Measurements from ENCODE around the gene AFF3.

AFF3 gene

GRCh38 chr2:99982744-99983143, 159.6 kb downstream of the AFF3 start:
- TF ChIP-seq CREB1 (IDR thresholded peaks at IDR 0.05; ENCODE audit: low read depth): no peak
- no peak for TF ChIP-seq RAD21 (IDR thresholded peaks at IDR 0.05; ENCODE audit: low read depth)
- no peak for TF ChIP-seq REST (IDR thresholded peaks at IDR 0.05; ENCODE audit: low read depth)
- no peak for TF ChIP-seq ZBTB7A (IDR thresholded peaks at IDR 0.05; ENCODE audit: low read depth)

- TF ChIP-seq TCF12 (IDR thresholded peaks at IDR 0.05; ENCODE audit: low read depth): no peak
- no peak for TF ChIP-seq EP300 (IDR thresholded peaks at IDR 0.05; ENCODE audit: borderline replicate concordance)
- no peak for TF ChIP-seq CEBPB (IDR thresholded peaks at IDR 0.05)
- no peak for TF ChIP-seq YY1 (IDR thresholded peaks at IDR 0.05; ENCODE audit: low read depth)
- TF ChIP-seq EGR1 (IDR thresholded peaks at IDR 0.05): no peak
These were observed 160.6 kb downstream of the AFF3 start for GRCh38 chr2:99981840-99982239.

- TF ChIP-seq ZBTB7A (IDR thresholded peaks at IDR 0.05; ENCODE audit: low read depth) (no peak), TAF1 (IDR thresholded peaks at IDR 0.05; ENCODE audit: low read depth) (no peak), REST (IDR thresholded peaks at IDR 0.05; ENCODE audit: low read depth) (no peak), TCF12 (IDR thresholded peaks at IDR 0.05; ENCODE audit: low read depth) (no peak), TEAD4 (IDR thresholded peaks at IDR 0.05) (no peak), CEBPB (IDR thresholded peaks at IDR 0.05) (no peak), NFIC (IDR thresholded peaks at IDR 0.05) (no peak), CREB1 (IDR thresholded peaks at IDR 0.05; ENCODE audit: low read depth) (no peak), MAX (IDR thresholded peaks at IDR 0.05) (no peak), FOXM1 (IDR thresholded peaks at IDR 0.05; ENCODE audit: borderline replicate concordance, low read depth) (no peak), EP300 (IDR thresholded peaks at IDR 0.05; ENCODE audit: borderline replicate concordance) (no peak), USF1 (IDR thresholded peaks at IDR 0.05) (no peak), YY1 (IDR thresholded peaks at IDR 0.05; ENCODE audit: low read depth) (no peak), EGR1 (IDR thresholded peaks at IDR 0.05) (no peak)
These were observed 162.2 kb downstream of the AFF3 start for GRCh38 chr2:99980176-99980575.

- TF ChIP-seq MAX (IDR thresholded peaks at IDR 0.05) (no peak), TCF12 (IDR thresholded peaks at IDR 0.05; ENCODE audit: low read depth) (no peak), USF1 (IDR thresholded peaks at IDR 0.05) (no peak), CREB1 (IDR thresholded peaks at IDR 0.05; ENCODE audit: low read depth) (no peak), EP300 (IDR thresholded peaks at IDR 0.05; ENCODE audit: borderline replicate concordance) (no peak), TAF1 (IDR thresholded peaks at IDR 0.05; ENCODE audit: low read depth) (no peak), YY1 (IDR thresholded peaks at IDR 0.05; ENCODE audit: low read depth) (no peak), CEBPB (IDR thresholded peaks at IDR 0.05) (no peak)
These were observed 164.4 kb downstream of the AFF3 start for GRCh38 chr2:99977966-99978365.

GRCh38 chr2:99975386-99975785, 167.0 kb downstream of the AFF3 start:
- TF ChIP-seq TCF12 (IDR thresholded peaks at IDR 0.05; ENCODE audit: low read depth): no peak
- TF ChIP-seq RAD21 (IDR thresholded peaks at IDR 0.05; ENCODE audit: low read depth): no peak
- TF ChIP-seq TAF1 (IDR thresholded peaks at IDR 0.05; ENCODE audit: low read depth): no peak
- TF ChIP-seq CEBPB (IDR thresholded peaks at IDR 0.05): no peak
- TF ChIP-seq NFIC (IDR thresholded peaks at IDR 0.05): no peak
- no peak for TF ChIP-seq MAX (IDR thresholded peaks at IDR 0.05)
- TF ChIP-seq USF1 (IDR thresholded peaks at IDR 0.05): no peak
- no peak for TF ChIP-seq EP300 (IDR thresholded peaks at IDR 0.05; ENCODE audit: borderline replicate concordance)

GRCh38 chr2:99974682-99975375, 167.6 kb downstream of the AFF3 start:
- TF ChIP-seq MAX (IDR thresholded peaks at IDR 0.05): no peak
- TF ChIP-seq TAF1 (IDR thresholded peaks at IDR 0.05; ENCODE audit: low read depth): no peak
- TF ChIP-seq TEAD4 (IDR thresholded peaks at IDR 0.05): no peak
- no peak for TF ChIP-seq ZBTB7A (IDR thresholded peaks at IDR 0.05; ENCODE audit: low read depth)
- TF ChIP-seq REST (IDR thresholded peaks at IDR 0.05; ENCODE audit: low read depth): no peak

Measured in Ishikawa (cell line).